ENCODE data around the gene ALKBH4. TPM values are rescaled to one million over a fixed set of nuclear protein-coding genes. Genes with fewer than 3 reads are reported as not detected.

Gene ALKBH4
- total and polyA plus RNA-seq, 2 of the 4 experiments (the other 2 are of a cell fraction) = 6.1 to 7.4 TPM

DNA sequence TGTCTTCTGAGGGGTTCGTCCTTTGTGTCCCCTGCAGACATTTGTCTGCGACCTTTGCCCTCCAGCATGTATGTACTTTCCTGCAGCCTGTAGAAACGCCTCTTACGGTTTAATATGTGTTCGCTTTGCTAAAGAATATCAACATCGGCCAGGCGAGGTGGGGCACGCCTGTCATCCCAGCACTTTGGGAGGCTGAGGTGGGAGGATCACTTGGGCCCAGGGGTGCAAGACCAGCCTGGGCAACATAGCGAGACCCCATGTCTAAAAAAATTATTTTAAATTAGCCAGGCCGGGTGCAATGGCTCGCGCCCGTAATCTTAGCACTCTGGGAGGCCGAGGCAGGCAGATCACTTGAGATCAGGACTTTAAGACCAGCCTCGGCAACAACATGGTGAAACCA lies 15.5 kb downstream of the ALKBH4 start:
- no peak overlapping the region for H2BK5ac ChIP-seq (ENCODE audit: low read depth, low read length, poor library complexity, severe bottlenecking)
- H2BK15ac ChIP-seq (ENCODE audit: low read depth, low read length) = no peak overlapping the region
- dilution Hi-C loops (cut with HindIII; ENCODE audit: low sequenced_read_pairs, unreplicated experiment) (no loop called here), in situ Hi-C loops (cut with MboI; ENCODE audit: low sequenced_read_pairs) (no loop called here), intact Hi-C loops (cut with micrococcal nuclease) (no loop called here)
- no peak overlapping the region for H2AK9ac ChIP-seq (replicated peaks; ENCODE audit: low read depth, low read length, poor library complexity)
- no peak overlapping the region for H3K9ac ChIP-seq (ENCODE audit: low read depth, low read length)
- H3K79me1 ChIP-seq (ENCODE audit: low read depth in 1 of 2, low read length in 2 of 2) = peaks cover 0 to 15% of the 10 kb centered on the region in 2 experiments; a peak in 1 of 4 replicates
- POLR2A ChIA-PET (ENCODE audit: unreplicated experiment) = no interaction called here
- H3K36me3 ChIP-seq (ENCODE audit: control insufficient read depth, insufficient read depth, low read length) = peaks cover 23% of the 10 kb centered on the region
- H3K4me3 ChIP-seq (ENCODE audit: insufficient read depth, low read depth, low read length) = no peak overlapping the region
- WGBS, 2 experiments (ENCODE audit: extremely low coverage in 2 of 2, insufficient read length in 1 of 2) = 95% methylated on average over 10 of the region's 15 CpGs; no CpG with 5 or more reads in 1 of the 2 experiments
- no peak overlapping the region for H2BK120ac ChIP-seq (ENCODE audit: low read depth, low read length)
- no peak overlapping the region for H4K91ac ChIP-seq (ENCODE audit: insufficient read depth, low read depth, low read length)
- H2AK5ac ChIP-seq (ENCODE audit: low read depth, low read length) = no peak overlapping the region
- H3K4me1 ChIP-seq (ENCODE audit: control insufficient read depth, insufficient read depth, low read length) = peaks cover 4% of the 10 kb centered on the region; the same call in 1 of the 2 replicates
- H4K20me1 ChIP-seq (ENCODE audit: insufficient read depth, low read length) = peaks cover 4% of the 10 kb centered on the region; the same call in 1 of the 2 replicates
- no peak overlapping the region for H3K4me2 ChIP-seq (ENCODE audit: low read depth, low read length)
- H3K27ac ChIP-seq (ENCODE audit: insufficient read depth, low read length) = no peak overlapping the region
- no peak overlapping the region for H3K4ac ChIP-seq (ENCODE audit: low read depth, low read length)
- H4K5ac ChIP-seq (ENCODE audit: low read depth, low read length) = no peak overlapping the region
- no peaks in the 10 kb centered on the region; the same call in 1 of the 2 replicates for H3K9me1 ChIP-seq (ENCODE audit: insufficient read depth, low read length)
- H3K56ac ChIP-seq (ENCODE audit: extremely low read depth, insufficient read depth, low read length) = no peak overlapping the region
- DNase-seq (no peak), ATAC-seq (ENCODE audit: low read depth) (no peak)
- BruUV-seq (replicated peaks) = no TSS peak
- no peaks in the 10 kb centered on the region for H3K9me3 ChIP-seq (ENCODE audit: control insufficient read depth, insufficient read depth, low read length)
- H3K18ac ChIP-seq (ENCODE audit: low read depth, low read length) = no peak overlapping the region
- TF ChIP-seq CHD1 (IDR thresholded peaks at IDR 0.05; ENCODE audit: low read depth, low read length) (no peak), FOS (IDR thresholded peaks at IDR 0.05; ENCODE audit: low read depth, low read length) (no peak), MAFK (IDR thresholded peaks at IDR 0.05; ENCODE audit: low read depth, low read length) (no peak), RAD21 (IDR thresholded peaks at IDR 0.05; ENCODE audit: low read length) (no peak), POLR2A (IDR thresholded peaks at IDR 0.05; ENCODE audit: low read depth, low read length) (no peak), RCOR1 (IDR thresholded peaks at IDR 0.05; ENCODE audit: insufficient replicate concordance, low read length) (no peak), RFX5 (IDR thresholded peaks at IDR 0.05; ENCODE audit: low read depth, low read length) (no peak), NFE2L2 (IDR thresholded peaks at IDR 0.05; ENCODE audit: low read depth, low read length) (no peak), BHLHE40 (IDR thresholded peaks at IDR 0.05; ENCODE audit: low read depth, low read length) (no peak), SMC3 (IDR thresholded peaks at IDR 0.05; ENCODE audit: low read depth, low read length) (no peak), USF2 (IDR thresholded peaks at IDR 0.05; ENCODE audit: low read depth, low read length) (no peak), MXI1 (IDR thresholded peaks at IDR 0.05; ENCODE audit: borderline replicate concordance, low read depth, low read length) (no peak), MAZ (IDR thresholded peaks at IDR 0.05; ENCODE audit: borderline replicate concordance, low read depth, low read length) (no peak), CEBPB (IDR thresholded peaks at IDR 0.05; ENCODE audit: low read depth, low read length) (no peak)
- TF ChIP-seq, protein P1, sequence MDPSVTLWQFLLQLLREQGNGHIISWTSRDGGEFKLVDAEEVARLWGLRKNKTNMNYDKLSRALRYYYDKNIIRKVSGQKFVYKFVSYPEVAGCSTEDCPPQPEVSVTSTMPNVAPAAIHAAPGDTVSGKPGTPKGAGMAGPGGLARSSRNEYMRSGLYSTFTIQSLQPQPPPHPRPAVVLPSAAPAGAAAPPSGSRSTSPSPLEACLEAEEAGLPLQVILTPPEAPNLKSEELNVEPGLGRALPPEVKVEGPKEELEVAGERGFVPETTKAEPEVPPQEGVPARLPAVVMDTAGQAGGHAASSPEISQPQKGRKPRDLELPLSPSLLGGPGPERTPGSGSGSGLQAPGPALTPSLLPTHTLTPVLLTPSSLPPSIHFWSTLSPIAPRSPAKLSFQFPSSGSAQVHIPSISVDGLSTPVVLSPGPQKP (IDR thresholded peaks at IDR 0.05; ENCODE audit: borderline replicate concordance, low read depth, low read length) = no peak
- TF ChIP-seq, protein P2, sequence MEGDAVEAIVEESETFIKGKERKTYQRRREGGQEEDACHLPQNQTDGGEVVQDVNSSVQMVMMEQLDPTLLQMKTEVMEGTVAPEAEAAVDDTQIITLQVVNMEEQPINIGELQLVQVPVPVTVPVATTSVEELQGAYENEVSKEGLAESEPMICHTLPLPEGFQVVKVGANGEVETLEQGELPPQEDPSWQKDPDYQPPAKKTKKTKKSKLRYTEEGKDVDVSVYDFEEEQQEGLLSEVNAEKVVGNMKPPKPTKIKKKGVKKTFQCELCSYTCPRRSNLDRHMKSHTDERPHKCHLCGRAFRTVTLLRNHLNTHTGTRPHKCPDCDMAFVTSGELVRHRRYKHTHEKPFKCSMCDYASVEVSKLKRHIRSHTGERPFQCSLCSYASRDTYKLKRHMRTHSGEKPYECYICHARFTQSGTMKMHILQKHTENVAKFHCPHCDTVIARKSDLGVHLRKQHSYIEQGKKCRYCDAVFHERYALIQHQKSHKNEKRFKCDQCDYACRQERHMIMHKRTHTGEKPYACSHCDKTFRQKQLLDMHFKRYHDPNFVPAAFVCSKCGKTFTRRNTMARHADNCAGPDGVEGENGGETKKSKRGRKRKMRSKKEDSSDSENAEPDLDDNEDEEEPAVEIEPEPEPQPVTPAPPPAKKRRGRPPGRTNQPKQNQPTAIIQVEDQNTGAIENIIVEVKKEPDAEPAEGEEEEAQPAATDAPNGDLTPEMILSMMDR (conservative IDR thresholded peaks at IDR 0.05; ENCODE audit: low read depth, low read length) = no peak
- H2BK20ac ChIP-seq (ENCODE audit: low read depth, low read length) = no peak overlapping the region
- no peaks in the 10 kb centered on the region for H3K27me3 ChIP-seq (ENCODE audit: control insufficient read depth, insufficient read depth, low read length)
- CTCF ChIA-PET = no interaction called here
- no peak overlapping the region for H3K23ac ChIP-seq (ENCODE audit: low read depth, low read length)
- H4K8ac ChIP-seq (ENCODE audit: low read depth in 2 of 2, low read length in 2 of 2) = no peak overlapping the region
- no peak overlapping the region for H3K14ac ChIP-seq (replicated peaks; ENCODE audit: low read depth, low read length)
- H2AFZ ChIP-seq (replicated peaks; ENCODE audit: low read length, poor library complexity) = no peak overlapping the region
